ENCODE measurements around the gene SPATA24. TPM values are rescaled to one million over a fixed set of nuclear protein-coding genes. Genes with fewer than 3 reads are reported as not detected.
"Not testable (repeated sequence)": the region's sequence is repeated elsewhere in the genome, so short reads cannot be mapped to it uniquely, and the experiment has no call there.

Gene SPATA24
- total RNA-seq, 1 donor from 2014 or later = 7.2 TPM

DNA sequence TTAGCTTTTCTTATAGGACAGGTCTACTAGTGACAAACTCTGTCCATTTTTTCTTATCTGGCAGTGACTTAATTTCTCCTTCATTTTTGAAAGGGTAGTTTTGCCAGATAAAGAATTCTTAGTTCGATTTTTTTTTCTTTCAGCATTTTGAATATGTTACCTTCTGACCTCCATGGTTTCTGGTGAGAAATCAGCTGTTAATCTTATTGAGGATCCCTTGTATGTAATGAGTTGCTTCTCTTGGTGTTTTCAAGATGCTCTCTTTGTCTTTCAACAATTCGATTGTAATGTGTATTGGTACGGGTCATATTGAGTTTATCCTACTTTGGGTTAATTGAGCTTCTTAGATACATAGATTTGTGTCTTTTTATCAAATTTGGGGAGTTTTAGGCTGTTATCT, 49.7 kb downstream of the SPATA24 start:
- no peak for DNase-seq (ENCODE audit: low spot score)

DNA sequence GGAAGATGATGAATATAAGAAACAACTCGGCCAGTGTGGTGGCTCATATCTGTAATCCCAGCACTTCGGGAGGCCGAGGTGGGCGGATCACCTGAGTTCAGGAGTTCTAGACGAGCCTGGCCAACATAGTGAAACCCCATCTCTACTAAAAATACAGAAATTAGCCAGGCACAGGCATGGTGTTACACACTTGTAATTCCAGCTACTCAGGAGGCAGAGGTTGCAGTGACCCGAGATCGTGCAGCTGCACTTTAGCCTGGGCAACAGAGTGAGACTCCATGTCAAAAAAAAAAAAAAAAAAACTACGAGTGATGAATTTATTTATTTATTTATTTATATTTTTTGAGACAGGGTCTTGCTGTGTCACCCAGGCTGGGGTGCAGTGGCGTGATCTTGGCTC, 56.0 kb downstream of the SPATA24 start:
- DNase-seq (ENCODE audit: low spot score) = not testable (repeated sequence)

Other genes with a start within 250 kb of the SPATA24 start
- 48.9 TPM for gene SIL1, start 205.7 kb downstream of the SPATA24 start, total RNA-seq (ENCODE audit: insufficient read depth, low replicate concordance)
- gene MATR3, start 110.3 kb downstream of the SPATA24 start, total RNA-seq (ENCODE audit: insufficient read depth, low replicate concordance) = 250 TPM
- gene PAIP2, start 62.2 kb downstream of the SPATA24 start, total RNA-seq (ENCODE audit: insufficient read depth, low replicate concordance) = 80.4 TPM
- gene SLC23A1, start 20.8 kb downstream of the SPATA24 start, total RNA-seq (ENCODE audit: insufficient read depth, low replicate concordance) = not detected
- 1.2 TPM for gene MZB1, start 14.2 kb downstream of the SPATA24 start, total RNA-seq (ENCODE audit: insufficient read depth, low replicate concordance)
- gene PROB1, start 9.0 kb downstream of the SPATA24 start, total RNA-seq (ENCODE audit: insufficient read depth, low replicate concordance) = 2.4 TPM
- 21.2 TPM for gene DNAJC18, start 35.4 kb upstream of the SPATA24 start, total RNA-seq (ENCODE audit: insufficient read depth, low replicate concordance)
- gene ECSCR, start 58.7 kb upstream of the SPATA24 start, total RNA-seq (ENCODE audit: insufficient read depth, low replicate concordance) = not detected
- 0.72 TPM for gene SMIM33, start 66.9 kb upstream of the SPATA24 start, total RNA-seq (ENCODE audit: insufficient read depth, low replicate concordance)
- gene STING1, start 78.7 kb upstream of the SPATA24 start, total RNA-seq (ENCODE audit: insufficient read depth, low replicate concordance) = 26.2 TPM
- 109 TPM for gene UBE2D2, start 157.2 kb upstream of the SPATA24 start, total RNA-seq (ENCODE audit: insufficient read depth, low replicate concordance)
- gene CXXC5, start 244.3 kb upstream of the SPATA24 start, total RNA-seq (ENCODE audit: insufficient read depth, low replicate concordance) = 81.6 TPM

Measured in umbilical cord (tissue), 2 donors.